Measurements from ENCODE around the gene NDST1.

NDST1 gene

GRCh38 chr5:150606476-150606875 is 98.5 kb downstream of the NDST1 start:
- no peak for DNase-seq (ENCODE audit: low read depth in 2 of 2)

- DNase-seq (ENCODE audit: low read depth in 2 of 2): no peak
Observed at GRCh38 chr5:150607105-150607504, 99.2 kb downstream of the NDST1 start.
